OCI-LY1 (cell line): ENCODE results near the gene SOX5.

Source experiments
- H2AFZ ChIP-seq: fragments of 200-600 bp; sonication (generic), shearing (Covaris generic); 2 replicates; pipeline ENCODE4 v1.6.0; 2014; ENCODE audit warnings: antibody characterized with exemption, mild to moderate bottlenecking, low read length
- H3F3A ChIP-seq: fragments of 200-600 bp; sonication (generic), shearing (Covaris generic); 2 replicates; pipeline ENCODE4 v1.6.0; 2014; ENCODE audit warnings: mild to moderate bottlenecking, antibody characterized with exemption, low read length, moderate library complexity; ENCODE audit not compliant: insufficient read depth
- H3K27ac ChIP-seq: fragments of 200-600 bp; sonication (generic); 2 replicates; pipeline ENCODE4 v1.5.1; 2014; ENCODE audit warnings: low read length, mixed run types, mild to moderate bottlenecking, low read depth; ENCODE audit not compliant: poor library complexity, severe bottlenecking
- H3K27me3 ChIP-seq: fragments of 200-600 bp; sonication (generic); 2 replicates; pipeline ENCODE4 v1.6.0; 2014; ENCODE audit warnings: antibody characterized with exemption, mild to moderate bottlenecking, low read length, moderate library complexity; ENCODE audit not compliant: insufficient read depth
- H3K36me3 ChIP-seq: fragments of 200-600 bp; sonication (generic); 2 replicates; pipeline ENCODE4 v1.6.1; 2014; ENCODE audit warnings: mild to moderate bottlenecking, antibody characterized with exemption, low read length, moderate library complexity, mixed read lengths; ENCODE audit not compliant: insufficient read depth
- H3K4me1 ChIP-seq: fragments of 200-600 bp; sonication (generic); 2 replicates; pipeline ENCODE4 v1.5.1; 2014; ENCODE audit warnings: mild to moderate bottlenecking, low read length, moderate library complexity; ENCODE audit not compliant: insufficient read depth, severe bottlenecking
- H3K4me2 ChIP-seq: fragments of 200-600 bp; sonication (generic), shearing (Covaris generic); 2 replicates; pipeline ENCODE4 v1.6.1; 2014; ENCODE audit warnings: low read length
- H3K4me3 ChIP-seq: fragments of 200-600 bp; sonication (generic); 2 replicates; pipeline ENCODE4 v1.5.1; 2014; ENCODE audit warnings: low read length, low read depth, mild to moderate bottlenecking, mixed read lengths; ENCODE audit not compliant: poor library complexity, severe bottlenecking
- H3K79me2 ChIP-seq: fragments of 200-600 bp; shearing (Covaris generic); 2 replicates; pipeline ENCODE4 v1.6.1; 2016; ENCODE audit warnings: mixed run types, low read length, mixed read lengths; ENCODE audit not compliant: insufficient read depth
- H3K9ac ChIP-seq: fragments of 200-600 bp; sonication (generic), shearing (Covaris generic); 2 replicates; pipeline ENCODE4 v1.6.1; 2014; ENCODE audit warnings: mild to moderate bottlenecking, low read length, mixed read lengths
- H3K9me2 ChIP-seq: fragments of 200-600 bp; sonication (generic), shearing (Covaris generic); 2 replicates; pipeline ENCODE4 v1.6.1; 2014; ENCODE audit warnings: low read depth, mild to moderate bottlenecking, low read length, mixed read lengths
- H3K9me3 ChIP-seq: fragments of 200-600 bp; shearing (Covaris generic); 2 replicates; pipeline ENCODE4 v1.6.1; 2014; ENCODE audit warnings: low read length, mixed read lengths
- H4K20me1 ChIP-seq: fragments of 200-600 bp; sonication (generic), shearing (Covaris generic); 2 replicates; pipeline ENCODE4 v1.6.0; 2016; ENCODE audit warnings: mild to moderate bottlenecking, low read length; ENCODE audit not compliant: insufficient read depth
- CTCF ChIP-seq: fragments of 200-600 bp; sonication (generic), shearing (Covaris generic); IDR thresholded peaks from 2 replicates; pipeline ENCODE4 v1.5.1; 2017; ENCODE audit warnings: mild to moderate bottlenecking, antibody characterized with exemption, low read length, moderate library complexity, mixed read lengths
- EZH2 ChIP-seq: fragments of 200-600 bp; sonication (generic), shearing (Covaris generic); IDR thresholded peaks from 2 replicates; pipeline ENCODE4 v1.8.0; 2017; ENCODE audit warnings: borderline replicate concordance, mixed run types, mild to moderate bottlenecking, antibody characterized with exemption, low read length, moderate library complexity, mixed read lengths

The SOX5 gene

DNA sequence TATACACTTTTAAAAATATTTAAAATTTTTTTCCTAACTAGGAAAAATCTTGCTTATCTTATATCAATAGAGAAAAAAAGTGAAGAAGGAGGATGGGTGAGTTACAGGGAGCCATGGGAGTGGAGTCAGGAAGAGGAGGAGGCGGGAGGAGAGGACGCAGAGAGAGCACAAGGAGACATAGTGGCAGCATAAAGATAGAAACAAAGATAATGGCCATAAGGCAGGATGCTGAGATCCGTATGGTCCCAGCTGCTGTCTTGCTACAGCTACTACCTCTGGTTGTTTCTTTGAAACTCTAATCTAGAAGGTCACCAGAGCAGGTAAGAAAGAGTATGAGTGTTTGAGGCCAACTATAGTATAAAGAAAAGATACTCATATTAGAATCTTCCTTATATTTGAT is 2.6 kb upstream of the SOX5 start:
- Histone ChIP-seq H3K27me3 (no peaks in the 10 kb centered on the region), H3K9me2 (no peaks in the 10 kb centered on the region), H3K4me3 (no peak overlapping the region), H3K4me1 (no peaks in the 10 kb centered on the region), H3K4me2 (no peak overlapping the region), H3K9ac (no peak overlapping the region), H3K9me3 (no peaks in the 10 kb centered on the region), H2AFZ (no peak overlapping the region), H3K27ac (no peak overlapping the region), H3K79me2 (no peaks in the 10 kb centered on the region), H3F3A (no peaks in the 10 kb centered on the region), H4K20me1 (no peaks in the 10 kb centered on the region), H3K36me3 (no peaks in the 10 kb centered on the region)
- no peak for TF ChIP-seq CTCF
- no peak for TF ChIP-seq EZH2

DNA sequence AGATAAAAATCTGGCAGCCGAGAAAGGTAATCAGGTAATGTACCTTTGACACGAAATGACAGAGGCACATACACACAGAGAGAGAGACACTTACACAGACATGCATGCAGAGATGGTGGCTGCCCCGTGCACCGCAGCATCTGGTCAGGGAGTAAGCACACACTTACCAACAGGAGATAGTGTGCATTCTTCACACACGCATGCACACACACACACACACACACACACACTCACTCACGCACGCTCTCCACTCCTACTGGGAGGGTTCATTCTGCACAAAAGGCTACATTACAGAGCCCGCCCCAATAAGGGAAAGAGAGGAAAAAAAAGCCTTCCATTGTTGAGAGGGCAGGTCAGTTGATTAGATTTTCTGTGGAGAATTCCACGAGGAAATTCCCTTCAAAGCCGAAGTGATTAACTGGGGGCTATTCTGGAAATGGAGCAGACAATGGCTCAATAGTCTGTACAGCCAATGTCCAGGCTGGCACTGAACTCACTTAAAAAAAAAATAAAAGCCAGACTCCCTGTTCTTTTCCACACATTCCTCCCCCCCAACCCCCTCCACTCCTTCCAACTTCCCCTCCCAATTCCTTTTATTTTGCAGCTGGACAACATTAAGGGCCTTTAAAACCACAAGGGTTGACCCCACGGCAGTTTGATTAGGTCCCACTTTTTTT is 1.4 kb upstream of the SOX5 start:
- no peak for TF ChIP-seq CTCF
- H3K4me1 ChIP-seq: no peaks in the 10 kb centered on the region
- no peaks in the 10 kb centered on the region for H3F3A ChIP-seq
- H3K9me3 ChIP-seq: no peaks in the 10 kb centered on the region
- H3K79me2 ChIP-seq: no peaks in the 10 kb centered on the region
- H3K27me3 ChIP-seq: no peaks in the 10 kb centered on the region
- H3K9me2 ChIP-seq: no peaks in the 10 kb centered on the region
- no peak overlapping the region for H3K4me2 ChIP-seq
- no peaks in the 10 kb centered on the region for H3K36me3 ChIP-seq
- no peak overlapping the region for H3K4me3 ChIP-seq
- H3K27ac ChIP-seq: no peak overlapping the region
- H2AFZ ChIP-seq: no peak overlapping the region
- no peak overlapping the region for H3K9ac ChIP-seq
- H4K20me1 ChIP-seq: no peaks in the 10 kb centered on the region

GRCh38 chr12:23950210-23950774 is 822 bp upstream of the SOX5 start:
- Histone ChIP-seq H3K4me3 (no peak overlapping the region), H3K9me2 (no peaks in the 10 kb centered on the region), H3K4me2 (no peak overlapping the region), H3K79me2 (no peaks in the 10 kb centered on the region), H3K36me3 (no peaks in the 10 kb centered on the region), H3K27ac (no peak overlapping the region), H3F3A (no peaks in the 10 kb centered on the region), H3K4me1 (no peaks in the 10 kb centered on the region), H3K27me3 (no peaks in the 10 kb centered on the region), H3K9me3 (no peaks in the 10 kb centered on the region), H4K20me1 (no peaks in the 10 kb centered on the region), H2AFZ (no peak overlapping the region), H3K9ac (no peak overlapping the region)
- TF ChIP-seq EZH2 (no peak), CTCF (no peak)
